ENCODE measurements around the gene ZIM2. TPM values are rescaled to one million over a fixed set of nuclear protein-coding genes. Genes with fewer than 3 reads are reported as not detected.
"Not testable (repeated sequence)": the region's sequence is repeated elsewhere in the genome, so short reads cannot be mapped to it uniquely, and the experiment has no call there.

The ZIM2 gene
- not detected for total RNA-seq

GRCh38 chr19:56840451-56841192 is at the start of gene ZIM2, which contains the start of gene PEG3:
Gene ZIM2, minus strand, starts transcription at chr19:56840726. Its CDS starts 16,449 bp downstream, at chr19:56824277.
Gene PEG3, minus strand, starts transcription at chr19:56840726. Its CDS starts 16,071 bp downstream, at chr19:56824655.
- no peak for ATAC-seq

- ATAC-seq = no peak
Measured at GRCh38 chr19:56885173-56885985, 44.9 kb upstream of the ZIM2 start.

- no peak for ATAC-seq
Measured at GRCh38 chr19:56884441-56884840, 43.9 kb upstream of the ZIM2 start.

- ATAC-seq = no peak
Measured at GRCh38 chr19:56880592-56881190, 40.2 kb upstream of the ZIM2 start.

GRCh38 chr19:56877069-56877715 is 36.7 kb upstream of the ZIM2 start:
- ATAC-seq = no peak

GRCh38 chr19:56875717-56876116 is 35.2 kb upstream of the ZIM2 start:
- ATAC-seq = no peak

- ATAC-seq = no peak
Measured at GRCh38 chr19:56874530-56874929, 34.0 kb upstream of the ZIM2 start.

GRCh38 chr19:56873493-56873892 is 33.0 kb upstream of the ZIM2 start:
- ATAC-seq = no peak

- no peak for ATAC-seq
Measured at GRCh38 chr19:56869886-56870285, 29.4 kb upstream of the ZIM2 start.

- ATAC-seq = no peak
Measured at GRCh38 chr19:56868446-56868845, 27.9 kb upstream of the ZIM2 start.

- ATAC-seq = no peak
Measured at GRCh38 chr19:56866538-56866937, 26.0 kb upstream of the ZIM2 start.

GRCh38 chr19:56864443-56865125 is 24.1 kb upstream of the ZIM2 start:
- no peak for ATAC-seq

GRCh38 chr19:56862741-56863140 is 22.2 kb upstream of the ZIM2 start:
- ATAC-seq = no peak

GRCh38 chr19:56860409-56860808 is 19.9 kb upstream of the ZIM2 start:
- not testable (repeated sequence) for ATAC-seq

GRCh38 chr19:56858026-56858425 is 17.5 kb upstream of the ZIM2 start:
- ATAC-seq = no peak

GRCh38 chr19:56856822-56857221 is 16.3 kb upstream of the ZIM2 start:
- no peak for ATAC-seq

- not testable (repeated sequence) for ATAC-seq
Measured at GRCh38 chr19:56852361-56852760, 11.8 kb upstream of the ZIM2 start.

- ATAC-seq = no peak
Measured at GRCh38 chr19:56848166-56848565, 7.6 kb upstream of the ZIM2 start.

GRCh38 chr19:56842412-56842811 is 1.9 kb upstream of the ZIM2 start:
- ATAC-seq = no peak

- no peak for ATAC-seq
Measured at GRCh38 chr19:56841193-56841543, 642 bp upstream of the ZIM2 start.

- peak; percentile 60 for ATAC-seq
Measured at GRCh38 chr19:56839652-56840450, 675 bp downstream of the ZIM2 start.
